Endothelial cell (in vitro differentiated cells): ENCODE data around the gene DMKN. TPM values are rescaled to one million over a fixed set of nuclear protein-coding genes. Genes with fewer than 3 reads are reported as not detected.

Experiments
- DNase-seq: peaks from one replicate; pipeline ENCODE4 v3.0.0; 2021; ENCODE audit warnings: low spot score
- H3K27ac Mint-ChIP-seq: one replicate; pipeline ENCODE4 v1.8.0; 2021; ENCODE audit warnings: mixed read lengths, inconsistent platforms; ENCODE audit not compliant: unreplicated experiment
- H3K27me3 Mint-ChIP-seq: one replicate; pipeline ENCODE4 v1.8.0; 2021; ENCODE audit warnings: mild to moderate bottlenecking, moderate library complexity, mixed read lengths, inconsistent platforms; ENCODE audit not compliant: unreplicated experiment
- H3K36me3 Mint-ChIP-seq: one replicate; pipeline ENCODE4 v1.8.0; 2021; ENCODE audit warnings: mild to moderate bottlenecking, low read depth, mixed read lengths, inconsistent platforms; ENCODE audit not compliant: unreplicated experiment
- H3K4me1 Mint-ChIP-seq: one replicate; pipeline ENCODE4 v1.8.0; 2021; ENCODE audit warnings: mild to moderate bottlenecking, mixed read lengths, inconsistent platforms; ENCODE audit not compliant: unreplicated experiment
- H3K4me3 Mint-ChIP-seq: one replicate; pipeline ENCODE4 v1.8.0; 2021; ENCODE audit warnings: mild to moderate bottlenecking, mixed read lengths, inconsistent platforms; ENCODE audit not compliant: unreplicated experiment
- H3K9me3 Mint-ChIP-seq: one replicate; pipeline ENCODE4 v1.8.0; 2021; ENCODE audit warnings: mixed read lengths, inconsistent platforms; ENCODE audit not compliant: unreplicated experiment
- total RNA-seq: library from RNA; stranded (reverse); fragmentation: NEBNext Ultra II Directional; extraction: Animal tissue kit (Norgen Biotek cat#: 25700); gene quantifications from one replicate; pipeline ENCODE4 v1.2.1, GENCODE V29; 2021; ENCODE audit not compliant: unreplicated experiment
- TF ChIP-seq, protein P1 (sequence below): fragments of 200-600 bp; sonication (generic); IDR thresholded peaks from one replicate; pipeline ENCODE4 v1.5.0; 2021; ENCODE audit warnings: antibody characterized with exemption; ENCODE audit not compliant: unreplicated experiment

Gene DMKN
- total RNA-seq, 1 donor from 2014 or later: 56.9 TPM

GRCh38 chr19:35511337-35511736 is 2.1 kb downstream of the DMKN start:
- peaks cover 4% of the 10 kb centered on the region for H3K4me1 Mint-ChIP-seq
- DNase-seq: no peak
- peaks cover 14% of the 10 kb centered on the region for H3K27me3 Mint-ChIP-seq
- TF ChIP-seq, protein P1, sequence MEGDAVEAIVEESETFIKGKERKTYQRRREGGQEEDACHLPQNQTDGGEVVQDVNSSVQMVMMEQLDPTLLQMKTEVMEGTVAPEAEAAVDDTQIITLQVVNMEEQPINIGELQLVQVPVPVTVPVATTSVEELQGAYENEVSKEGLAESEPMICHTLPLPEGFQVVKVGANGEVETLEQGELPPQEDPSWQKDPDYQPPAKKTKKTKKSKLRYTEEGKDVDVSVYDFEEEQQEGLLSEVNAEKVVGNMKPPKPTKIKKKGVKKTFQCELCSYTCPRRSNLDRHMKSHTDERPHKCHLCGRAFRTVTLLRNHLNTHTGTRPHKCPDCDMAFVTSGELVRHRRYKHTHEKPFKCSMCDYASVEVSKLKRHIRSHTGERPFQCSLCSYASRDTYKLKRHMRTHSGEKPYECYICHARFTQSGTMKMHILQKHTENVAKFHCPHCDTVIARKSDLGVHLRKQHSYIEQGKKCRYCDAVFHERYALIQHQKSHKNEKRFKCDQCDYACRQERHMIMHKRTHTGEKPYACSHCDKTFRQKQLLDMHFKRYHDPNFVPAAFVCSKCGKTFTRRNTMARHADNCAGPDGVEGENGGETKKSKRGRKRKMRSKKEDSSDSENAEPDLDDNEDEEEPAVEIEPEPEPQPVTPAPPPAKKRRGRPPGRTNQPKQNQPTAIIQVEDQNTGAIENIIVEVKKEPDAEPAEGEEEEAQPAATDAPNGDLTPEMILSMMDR: no peak
- H3K4me3 Mint-ChIP-seq: no peak overlapping the region
- peaks cover 1% of the 10 kb centered on the region for H3K36me3 Mint-ChIP-seq
- no peak overlapping the region for H3K27ac Mint-ChIP-seq
- H3K9me3 Mint-ChIP-seq: no peaks in the 10 kb centered on the region

- no peak for DNase-seq
- no peak overlapping the region for H3K27ac Mint-ChIP-seq
- no peak overlapping the region for H3K4me3 Mint-ChIP-seq
- peaks cover 15% of the 10 kb centered on the region for H3K27me3 Mint-ChIP-seq
- TF ChIP-seq, protein P1: peak; percentile 32
- H3K9me3 Mint-ChIP-seq: no peaks in the 10 kb centered on the region
- peaks cover 5% of the 10 kb centered on the region for H3K36me3 Mint-ChIP-seq
- peaks cover 4% of the 10 kb centered on the region for H3K4me1 Mint-ChIP-seq
These were observed 2.9 kb downstream of the DMKN start for GRCh38 chr19:35510626-35510964.

GRCh38 chr19:35509861-35510625 is 3.4 kb downstream of the DMKN start:
- peaks cover 5% of the 10 kb centered on the region for H3K36me3 Mint-ChIP-seq
- no peaks in the 10 kb centered on the region for H3K9me3 Mint-ChIP-seq
- H3K27ac Mint-ChIP-seq: peak overlapping the region; percentile 36
- peak overlapping the region; percentile 90 for H3K4me3 Mint-ChIP-seq
- peak; percentile 88 for DNase-seq
- H3K4me1 Mint-ChIP-seq: peaks cover 4% of the 10 kb centered on the region
- TF ChIP-seq, protein P1: peak; percentile 96
- peaks cover 15% of the 10 kb centered on the region for H3K27me3 Mint-ChIP-seq

- no peaks in the 10 kb centered on the region for H3K9me3 Mint-ChIP-seq
- H3K27ac Mint-ChIP-seq: peak overlapping the region; percentile 49
- peaks cover 13% of the 10 kb centered on the region for H3K27me3 Mint-ChIP-seq
- peak; percentile 23 for DNase-seq
- peaks cover 5% of the 10 kb centered on the region for H3K36me3 Mint-ChIP-seq
- TF ChIP-seq, protein P1: no peak
- H3K4me3 Mint-ChIP-seq: peak overlapping the region; percentile 90
- peaks cover 4% of the 10 kb centered on the region for H3K4me1 Mint-ChIP-seq
These were observed 4.3 kb downstream of the DMKN start for GRCh38 chr19:35509018-35509652.

GRCh38 chr19:35508129-35508528 is 5.3 kb downstream of the DMKN start:
- H3K4me1 Mint-ChIP-seq: peaks cover 4% of the 10 kb centered on the region
- no peaks in the 10 kb centered on the region for H3K9me3 Mint-ChIP-seq
- no peak overlapping the region for H3K4me3 Mint-ChIP-seq
- H3K27ac Mint-ChIP-seq: no peak overlapping the region
- no peak for DNase-seq
- TF ChIP-seq, protein P1: no peak
- H3K27me3 Mint-ChIP-seq: peaks cover 13% of the 10 kb centered on the region
- H3K36me3 Mint-ChIP-seq: peaks cover 5% of the 10 kb centered on the region
